NCI-H226 (cell line): Measurements from ENCODE around the gene NFILZ.

Source experiments
- DNase-seq: peaks from one replicate; pipeline ENCODE4 v3.0.0-alpha.2; 2015

The NFILZ gene

DNA sequence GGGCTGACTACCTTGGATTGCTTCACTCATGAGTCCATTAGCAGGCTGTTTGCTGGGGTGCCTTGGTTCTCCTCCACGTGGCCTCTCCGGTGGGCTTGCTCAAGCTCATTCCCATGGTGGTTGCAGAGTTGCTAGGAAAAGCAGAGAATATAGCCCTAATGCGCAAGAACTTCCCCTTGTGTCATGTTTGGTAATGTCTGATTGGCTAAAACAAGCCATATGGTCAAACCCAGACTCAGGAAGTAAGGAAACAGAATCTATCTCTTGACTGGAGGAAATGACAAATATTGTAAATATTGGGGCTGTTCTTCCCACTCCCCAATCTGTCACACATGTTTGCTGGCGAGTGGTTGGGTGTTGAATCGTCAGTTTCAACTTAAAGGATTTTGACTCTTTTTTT lies 12.1 kb downstream of the NFILZ start:
- DNase-seq: no peak

DNA sequence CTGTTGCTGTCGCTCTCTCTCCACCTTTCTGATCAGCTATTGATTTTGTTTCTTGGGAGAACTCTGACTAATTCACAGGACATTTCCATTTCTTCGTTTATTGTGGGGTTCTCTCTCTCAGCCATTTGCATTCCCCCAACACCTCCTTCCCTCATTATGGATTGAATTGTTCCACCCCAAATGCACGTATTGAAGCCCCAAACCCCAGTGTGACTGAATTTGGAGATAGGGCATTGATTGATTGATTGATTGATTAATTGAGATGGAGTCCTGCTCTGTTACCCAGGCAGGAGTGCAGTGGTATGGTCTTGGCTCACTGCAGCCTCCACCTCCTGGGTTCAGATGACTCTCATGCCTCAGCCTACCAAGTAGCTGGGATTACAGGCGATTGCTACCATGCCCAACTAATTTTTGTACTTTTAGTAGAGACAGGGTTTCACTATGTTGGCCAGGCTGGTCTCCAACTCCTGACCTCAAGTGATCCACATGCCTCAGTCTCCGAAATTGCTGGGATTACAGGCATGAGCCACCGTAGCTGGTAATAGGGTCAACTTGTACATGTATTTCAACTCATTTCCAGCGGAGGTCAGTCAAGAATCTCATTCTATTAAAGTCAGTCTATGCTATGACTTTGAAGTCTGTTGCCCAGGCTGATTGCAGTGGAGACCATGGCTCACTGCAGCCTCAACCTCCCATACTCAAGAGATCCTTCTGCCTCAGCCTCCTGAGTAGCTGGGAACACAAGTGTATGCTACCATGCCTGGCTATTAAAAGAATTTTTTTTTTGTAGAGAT lies 13.6 kb downstream of the NFILZ start:
- no peak for DNase-seq

DNA sequence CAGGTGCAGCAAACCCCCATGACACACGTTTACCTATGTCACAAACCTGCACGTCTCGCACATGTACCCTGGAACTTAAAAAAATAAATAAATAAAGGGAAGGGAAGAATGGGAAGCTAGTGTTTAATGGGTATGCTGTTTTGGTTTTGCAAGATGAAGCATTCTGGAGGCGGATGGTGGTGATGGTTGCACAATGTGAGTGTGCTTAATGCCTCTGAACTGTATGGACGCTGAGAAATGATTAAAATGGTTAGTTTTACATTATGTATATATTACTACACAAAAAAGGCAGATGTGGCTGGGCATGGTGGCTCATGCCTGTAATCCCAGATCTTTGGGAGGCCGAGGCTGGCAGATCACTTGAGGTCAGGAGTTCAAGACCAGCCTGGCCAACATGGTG lies 17.8 kb downstream of the NFILZ start:
- DNase-seq: no peak

DNA sequence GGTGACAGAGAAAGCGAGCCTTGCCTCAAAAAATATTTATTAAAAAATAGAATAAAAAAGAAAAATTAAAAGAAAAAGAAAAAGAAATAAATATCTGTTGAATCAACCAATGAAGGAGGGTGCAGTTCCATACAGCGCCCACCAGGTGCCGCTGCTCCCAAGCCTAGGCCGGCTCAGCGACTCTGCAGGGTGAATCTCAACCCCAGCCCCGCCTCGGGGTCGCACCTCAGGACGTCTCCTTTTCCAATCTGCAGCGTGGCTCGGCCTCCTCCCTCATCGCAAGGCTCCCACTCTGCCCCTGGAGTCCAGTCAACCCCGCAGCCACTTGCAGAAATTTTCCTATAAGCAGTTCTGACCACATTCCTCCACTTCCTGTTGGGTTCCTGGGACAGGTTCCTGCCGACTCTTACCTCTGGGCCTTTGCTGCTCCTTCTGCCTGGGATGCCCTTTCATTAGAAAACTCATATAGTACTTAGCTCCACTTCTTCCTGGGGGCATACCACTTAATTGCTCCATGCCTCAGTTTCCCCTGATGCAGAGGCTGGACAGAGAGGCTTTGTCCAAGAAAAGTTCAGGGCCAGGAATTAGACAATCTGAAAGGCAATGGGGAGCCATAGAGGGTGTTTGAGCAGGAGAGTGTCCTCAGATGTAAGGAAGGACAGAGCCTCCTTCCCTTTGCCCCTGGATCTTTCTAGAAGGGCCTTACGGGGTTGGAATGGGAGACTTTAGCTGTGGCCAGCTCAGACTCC lies 24.3 kb downstream of the NFILZ start:
- DNase-seq: no peak

DNA sequence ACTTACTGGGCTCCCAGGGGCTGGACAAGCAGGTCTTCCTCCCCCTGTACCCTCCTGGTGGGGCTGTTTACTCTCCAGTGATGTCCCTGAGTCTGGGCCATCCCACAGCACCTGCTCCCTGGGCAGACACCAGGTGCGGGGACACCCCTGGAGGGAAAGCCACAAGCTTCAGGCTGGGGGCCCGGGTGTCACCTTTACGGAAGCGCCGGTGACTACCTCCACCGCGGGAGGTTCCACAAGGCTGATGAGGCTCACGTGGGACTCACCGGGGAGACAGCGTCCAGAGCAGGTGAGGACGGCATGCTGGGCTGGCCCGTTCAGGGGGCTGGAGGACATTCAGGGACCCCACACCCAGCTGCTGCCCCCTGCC lies 24.9 kb downstream of the NFILZ start:
- no peak for DNase-seq

DNA sequence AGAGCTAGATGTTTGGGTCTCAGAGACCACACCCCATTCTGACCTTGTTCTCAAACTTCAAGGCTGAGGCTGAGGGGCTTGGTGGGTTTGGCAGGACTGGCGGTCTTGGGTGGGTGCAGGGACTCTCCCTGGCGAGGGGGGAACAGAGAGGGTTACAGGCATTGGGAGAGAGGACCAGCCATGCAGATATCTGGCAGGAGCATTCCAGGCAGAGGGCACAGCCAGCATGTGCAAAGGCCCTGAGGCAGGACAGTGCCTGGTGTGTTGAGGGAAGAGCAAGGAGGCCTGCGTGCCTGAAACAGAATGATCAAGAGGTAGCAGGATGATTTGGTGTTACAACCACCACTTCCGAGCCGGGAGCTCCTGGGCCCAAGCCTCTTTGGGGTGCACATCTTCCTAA lies 27.4 kb downstream of the NFILZ start:
- no peak for DNase-seq

DNA sequence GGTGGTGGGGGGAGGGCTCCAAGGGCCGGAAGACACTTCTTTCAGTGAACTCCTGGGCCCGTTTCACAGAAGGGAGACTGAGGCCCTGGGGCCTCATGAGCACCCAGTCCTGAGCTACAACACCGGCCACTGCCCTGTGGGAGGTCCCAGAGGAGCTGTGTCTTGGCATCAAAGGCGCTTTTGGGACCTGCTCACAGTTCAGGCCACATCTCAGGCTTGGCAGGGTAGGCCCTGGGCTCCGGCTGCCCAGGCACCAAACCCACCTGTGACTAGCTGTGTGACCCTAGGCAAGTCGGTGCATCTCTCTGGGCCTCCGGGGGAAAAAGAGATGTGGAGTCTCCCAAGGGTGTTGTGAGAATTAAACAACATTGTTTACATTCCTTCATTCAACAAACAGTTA lies 29.5 kb downstream of the NFILZ start:
- DNase-seq: no peak

DNA sequence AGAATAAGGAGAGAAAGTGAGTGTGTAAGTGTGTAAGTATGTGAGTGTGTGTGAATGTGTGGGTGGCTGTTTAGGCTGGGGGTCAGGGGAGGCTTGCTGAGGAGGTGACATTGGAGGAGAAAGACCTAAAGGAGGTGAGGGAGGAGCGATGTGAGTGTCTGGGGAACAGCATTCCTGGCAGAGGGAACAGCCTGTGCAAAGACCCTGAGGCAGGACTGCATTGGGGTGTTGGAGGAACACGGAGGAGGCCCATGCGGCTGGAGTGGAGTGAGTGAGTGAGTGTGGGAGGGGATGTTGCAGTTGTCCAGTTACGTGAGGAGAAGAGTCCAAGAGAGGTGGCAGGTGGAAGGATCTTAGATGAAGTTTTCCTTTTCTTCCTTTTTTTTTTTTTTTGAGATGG lies 31.8 kb downstream of the NFILZ start:
- DNase-seq: no peak

DNA sequence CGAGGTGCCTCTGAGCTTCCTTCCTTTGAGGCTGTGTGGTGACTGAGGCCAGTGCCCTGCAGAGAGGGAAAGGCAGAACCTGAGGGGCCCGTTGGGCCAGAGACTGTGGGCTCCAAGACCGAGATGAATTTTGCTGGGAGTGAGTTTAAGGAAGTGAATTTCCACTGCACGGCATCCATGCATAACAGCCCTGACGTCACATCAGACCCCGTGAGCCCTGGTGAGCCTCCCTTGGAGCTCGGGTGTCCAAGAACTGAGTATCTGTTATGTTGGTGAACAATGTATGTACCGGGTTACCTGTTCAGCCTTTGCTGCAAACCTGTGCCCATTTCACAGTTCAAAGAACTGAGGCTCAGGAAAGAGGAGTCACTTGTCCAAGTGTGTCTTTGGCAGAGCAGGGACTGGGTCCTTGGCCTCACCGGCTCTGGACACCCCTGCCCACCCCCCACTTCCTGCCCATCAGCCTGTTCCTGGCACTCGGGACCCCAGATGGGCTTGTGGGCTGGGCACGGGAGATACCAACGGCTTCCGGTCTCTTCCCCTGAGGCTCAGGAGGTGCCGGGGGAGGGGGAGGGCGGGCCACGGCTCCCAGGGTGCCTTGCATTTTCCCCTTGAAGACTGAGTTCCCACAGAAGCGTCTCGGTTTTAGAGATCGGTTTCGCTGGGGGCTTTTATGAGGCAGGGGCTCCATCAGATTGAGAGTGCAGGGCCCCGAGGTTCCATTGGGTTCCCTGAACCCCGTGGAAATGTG lies 33.7 kb downstream of the NFILZ start:
- DNase-seq: no peak

DNA sequence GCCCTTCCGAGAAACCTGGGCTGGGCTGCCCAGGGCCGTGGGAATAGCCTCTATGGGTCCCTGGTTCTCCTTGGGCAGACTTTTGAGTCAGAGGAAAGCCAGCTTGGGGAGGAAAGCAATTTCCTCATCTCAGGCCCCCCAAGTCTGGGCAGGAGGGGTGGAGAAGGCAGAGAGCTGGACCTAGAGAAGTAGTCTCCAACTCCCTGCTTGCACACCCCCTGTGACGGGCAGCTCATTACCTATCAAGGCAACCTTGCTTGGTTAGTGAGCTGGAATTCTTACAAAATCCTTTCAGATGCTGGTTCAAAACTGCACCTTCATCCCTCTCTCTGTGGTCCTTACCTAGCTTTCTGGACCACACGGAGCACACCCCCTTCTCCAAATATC lies 34.2 kb downstream of the NFILZ start:
- no peak for DNase-seq

DNA sequence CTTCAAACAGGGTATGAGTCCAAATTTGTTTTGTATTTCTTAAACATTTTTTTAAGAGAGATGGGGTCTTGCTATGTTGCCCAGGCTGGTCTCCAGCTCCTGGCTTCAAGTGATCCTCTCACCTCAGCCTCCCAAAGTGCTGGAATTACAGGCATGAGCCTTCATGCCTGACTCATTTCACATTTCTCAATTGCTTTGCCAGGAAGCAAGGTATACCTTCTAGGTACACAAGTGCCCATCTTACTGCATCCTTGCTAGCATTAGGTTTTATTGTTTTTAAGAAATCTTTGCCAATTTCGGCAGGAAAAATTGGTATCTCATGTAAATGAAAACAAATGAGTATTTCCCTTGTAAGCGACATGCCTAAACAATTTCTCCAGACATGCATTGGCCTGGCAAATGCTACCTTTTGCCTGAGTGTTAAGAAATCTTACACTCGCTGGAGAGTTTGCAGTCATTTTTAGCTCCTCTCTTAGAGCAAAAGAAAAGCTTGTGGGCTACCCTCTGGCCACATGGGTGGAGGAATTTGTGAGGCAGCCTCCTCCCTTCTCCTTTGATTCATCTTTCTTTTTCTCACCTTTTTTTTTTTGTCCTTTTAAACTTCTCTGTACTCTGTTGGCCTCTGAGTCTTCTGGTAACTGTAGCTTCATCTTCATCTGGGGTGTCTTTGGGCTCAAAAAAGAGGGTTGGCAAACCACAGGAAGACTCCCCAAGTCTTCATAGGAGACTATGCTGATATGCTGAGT lies 35.2 kb downstream of the NFILZ start:
- DNase-seq: no peak

DNA sequence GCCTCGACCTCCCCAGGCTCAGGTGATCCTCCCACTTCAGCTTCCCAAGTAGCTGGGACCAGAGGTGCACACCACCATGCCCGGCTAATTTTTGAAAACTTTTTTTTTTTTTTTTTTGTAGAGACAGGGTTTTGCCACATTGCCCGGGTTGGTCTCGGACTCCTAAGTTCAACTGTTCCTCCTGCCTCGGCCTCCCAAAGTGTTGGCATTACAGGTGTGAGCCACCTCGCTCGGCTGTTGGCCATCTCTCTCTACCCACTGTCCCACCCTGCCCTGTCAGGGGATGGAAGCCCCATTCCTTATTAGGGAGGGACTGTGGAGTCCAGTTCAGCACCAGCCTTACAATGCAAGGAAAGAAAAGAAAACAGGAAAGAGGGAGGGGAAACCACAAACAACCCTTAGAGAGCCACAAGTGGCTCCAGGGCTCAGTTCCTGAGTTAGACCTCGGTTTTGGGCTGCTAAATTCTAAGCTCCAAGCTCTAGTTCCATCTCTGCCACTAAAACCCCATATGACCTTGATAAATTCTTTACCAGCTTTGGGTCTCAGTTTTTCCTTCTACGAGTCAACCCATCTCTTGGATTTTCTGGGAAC lies 36.5 kb downstream of the NFILZ start:
- DNase-seq: no peak

DNA sequence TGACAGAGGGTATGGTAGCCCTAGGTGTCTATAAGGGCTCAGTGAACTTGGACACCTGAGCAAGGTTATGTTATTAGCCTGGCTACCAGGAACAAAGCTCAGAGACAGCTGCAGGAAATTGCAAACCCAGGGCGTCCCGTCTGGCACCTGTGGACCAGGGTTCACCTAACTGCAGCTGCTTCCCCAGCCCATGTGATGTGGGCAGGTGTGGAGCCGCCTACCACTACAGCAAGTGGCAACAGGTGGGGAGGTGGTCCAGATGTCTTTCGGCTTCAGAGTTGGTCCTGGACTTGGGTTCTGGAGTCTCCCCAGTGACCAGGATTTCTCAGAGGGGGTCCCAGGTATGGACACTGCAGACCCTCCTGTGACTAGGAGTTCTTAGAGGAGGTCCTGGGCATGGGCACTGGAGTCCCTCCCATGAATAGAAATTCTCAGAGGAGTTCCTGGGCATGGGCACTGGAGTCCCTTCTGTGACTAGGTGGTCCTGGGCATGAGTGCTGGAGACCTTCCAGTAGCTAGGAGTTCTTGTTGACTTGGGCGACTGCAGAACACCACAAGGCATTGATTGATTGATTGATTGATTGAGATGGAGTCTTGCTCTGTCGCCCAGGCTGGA lies 43.0 kb downstream of the NFILZ start:
- no peak for DNase-seq

DNA sequence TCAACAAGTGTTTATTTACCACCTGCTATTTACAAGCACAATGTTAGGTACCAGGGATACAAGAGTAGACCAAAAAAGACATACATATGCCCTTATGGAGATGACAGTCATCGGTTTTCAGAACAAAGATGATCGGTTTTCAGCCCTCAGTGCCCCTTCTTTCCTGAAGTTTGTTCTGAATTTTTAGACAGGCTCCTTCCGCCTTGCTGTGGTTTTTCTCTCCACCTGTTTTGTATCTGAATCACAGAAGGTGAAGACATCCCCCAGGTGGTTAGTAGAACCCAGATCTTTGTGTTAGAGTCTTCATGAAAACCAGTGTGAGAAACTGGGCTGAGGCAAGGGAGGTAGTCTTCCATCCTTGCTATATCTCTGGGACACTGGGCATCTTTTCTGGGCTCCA lies 44.6 kb downstream of the NFILZ start:
- no peak for DNase-seq

DNA sequence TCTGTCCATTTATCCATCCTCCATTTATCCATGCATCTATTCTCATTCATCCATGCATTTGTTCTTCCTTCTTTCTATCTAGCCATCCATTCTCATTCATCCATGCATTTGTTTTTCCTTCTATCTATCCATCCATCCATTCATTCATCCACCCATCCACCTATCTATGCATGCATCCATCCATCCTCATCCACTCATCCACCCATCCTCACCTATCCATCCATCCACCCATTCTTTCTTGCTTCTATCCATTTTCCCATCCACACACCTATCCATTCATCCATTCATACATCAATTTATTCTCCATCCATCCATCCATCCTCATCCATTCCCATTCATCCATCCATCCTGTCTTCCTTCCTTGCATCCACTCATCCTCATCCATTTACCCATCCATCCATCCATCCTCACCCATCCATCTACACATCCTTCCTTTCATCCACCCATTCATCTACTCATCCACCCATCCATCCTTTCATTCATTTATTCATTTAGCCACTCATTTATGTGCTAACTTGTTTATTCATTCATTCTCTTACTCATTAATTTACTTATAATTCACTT lies 47.9 kb downstream of the NFILZ start:
- DNase-seq: no peak
